ENCODE results near the gene GRIA1. TPM values are rescaled to one million over a fixed set of nuclear protein-coding genes. Genes with fewer than 3 reads are reported as not detected.

GRIA1 gene
- total and polyA plus RNA-seq, 10 of the 15 experiments (the other 5 are each of a cell fraction or from before 2014, with no cell fraction given) = 0.04 to 0.18 (median 0.04) TPM; not detected in 7

- TF ChIP-seq, protein P1, sequence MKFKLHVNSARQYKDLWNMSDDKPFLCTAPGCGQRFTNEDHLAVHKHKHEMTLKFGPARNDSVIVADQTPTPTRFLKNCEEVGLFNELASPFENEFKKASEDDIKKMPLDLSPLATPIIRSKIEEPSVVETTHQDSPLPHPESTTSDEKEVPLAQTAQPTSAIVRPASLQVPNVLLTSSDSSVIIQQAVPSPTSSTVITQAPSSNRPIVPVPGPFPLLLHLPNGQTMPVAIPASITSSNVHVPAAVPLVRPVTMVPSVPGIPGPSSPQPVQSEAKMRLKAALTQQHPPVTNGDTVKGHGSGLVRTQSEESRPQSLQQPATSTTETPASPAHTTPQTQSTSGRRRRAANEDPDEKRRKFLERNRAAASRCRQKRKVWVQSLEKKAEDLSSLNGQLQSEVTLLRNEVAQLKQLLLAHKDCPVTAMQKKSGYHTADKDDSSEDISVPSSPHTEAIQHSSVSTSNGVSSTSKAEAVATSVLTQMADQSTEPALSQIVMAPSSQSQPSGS (IDR thresholded peaks at IDR 0.05; ENCODE audit: low read length) = no peak
- no peak for TF ChIP-seq IRF5 (IDR thresholded peaks at IDR 0.05; ENCODE audit: borderline replicate concordance)
- no peak for TF ChIP-seq RUNX3 (IDR thresholded peaks at IDR 0.05; ENCODE audit: low read length)
These were observed 211.8 kb downstream of the GRIA1 start (continued) for GRCh38 chr5:153702265-153702664.

DNA sequence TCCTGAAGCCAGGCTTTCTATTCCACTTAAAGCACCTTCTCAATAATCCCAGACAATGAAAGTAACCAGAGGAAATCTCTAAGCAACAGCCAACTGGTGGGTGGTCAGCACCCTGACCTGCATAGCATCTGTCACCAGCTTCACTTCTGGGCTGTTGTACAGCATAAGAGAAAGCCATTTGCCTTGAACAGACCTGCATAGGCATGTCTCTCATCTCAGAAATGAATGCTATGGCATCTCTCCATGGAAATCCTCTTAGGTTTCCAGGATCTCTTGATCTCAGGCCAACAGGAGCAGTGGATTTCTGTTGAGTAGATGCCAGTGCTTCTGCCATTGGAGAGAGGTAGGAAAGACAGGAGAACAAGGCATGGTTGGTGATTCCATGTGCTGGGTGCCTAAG lies 213.6 kb downstream of the GRIA1 start:
- in situ Hi-C loops (cut with MboI) = no loop called here
- H2AFZ ChIP-seq (ENCODE audit: control insufficient read depth, low read depth, low read length) = no peak overlapping the region
- no peaks in the 10 kb centered on the region for H3K27me3 ChIP-seq (replicated peaks in 1 of 2; ENCODE audit: control insufficient read depth in 2 of 2, insufficient read depth in 2 of 2, low read length in 1 of 2)
- intact Hi-C loops (cut with micrococcal nuclease; ENCODE audit: unreplicated experiment) = no loop called here
- H3K9me3 ChIP-seq (replicated peaks; ENCODE audit: control insufficient read depth, insufficient read depth, low read length) = no peaks in the 10 kb centered on the region
- RAD21 ChIA-PET (ENCODE audit: unreplicated experiment) = no interaction called here
- no peak overlapping the region for H3K4me3 ChIP-seq
- H3K36me3 ChIP-seq (ENCODE audit: control insufficient read depth in 2 of 2, insufficient read depth in 2 of 2, low read length in 1 of 2) = no peaks in the 10 kb centered on the region
- no peak overlapping the region for H3K9ac ChIP-seq (ENCODE audit: control insufficient read depth, insufficient read depth, low read length)
- H3K27ac ChIP-seq (ENCODE audit: control insufficient read depth, insufficient read depth) = no peak overlapping the region
- CTCF ChIA-PET = no interaction called here
- TF ChIP-seq SMAD5 (IDR thresholded peaks at IDR 0.05; ENCODE audit: low read depth) (no peak), SUPT20H (IDR thresholded peaks at IDR 0.05; ENCODE audit: borderline replicate concordance, control insufficient read depth, low read depth, low read length) (no peak), MTA2 (IDR thresholded peaks at IDR 0.05; ENCODE audit: low read depth) (no peak), MYB (IDR thresholded peaks at IDR 0.05; ENCODE audit: borderline replicate concordance, low read depth, low read length) (no peak), E4F1 (IDR thresholded peaks at IDR 0.05; ENCODE audit: borderline replicate concordance, partially characterized antibody) (no peak), BCL11A (IDR thresholded peaks at IDR 0.05; ENCODE audit: low read depth, low read length) (no peak), NR2C1 (IDR thresholded peaks at IDR 0.05) (no peak), FOXK2 (IDR thresholded peaks at IDR 0.05) (no peak), EP300 (IDR thresholded peaks at IDR 0.05; ENCODE audit: borderline replicate concordance in 1 of 2, control insufficient read depth in 1 of 2, low read depth in 2 of 2, low read length in 2 of 2) (no peak), POLR2AphosphoS5 (IDR thresholded peaks at IDR 0.05; ENCODE audit: low read length) (no peak), ZZZ3 (IDR thresholded peaks at IDR 0.05; ENCODE audit: control insufficient read depth, insufficient read length, low read depth) (no peak)
- POLR2A ChIA-PET = no interaction called here
- no peaks in the 10 kb centered on the region for H3K79me2 ChIP-seq (ENCODE audit: control insufficient read depth, insufficient read depth, low read length)
- ATAC-seq = no peak
- FAIRE-seq = no peak
- SMC1A ChIA-PET (ENCODE audit: uncharacterized antibody, unreplicated experiment) = interaction anchor here (1.0 kb wide), 1 partner anchor 9 kb away, joined by 3 read pairs; no protein-coding TSS in a partner anchor
- BruUV-seq (replicated peaks) = no TSS peak
- no peaks in the 10 kb centered on the region for H4K20me1 ChIP-seq (ENCODE audit: control insufficient read depth, insufficient read depth)
- H3K4me1 ChIP-seq (ENCODE audit: control insufficient read depth, insufficient read depth, low read length) = no peaks in the 10 kb centered on the region
- no peak for DNase-seq (ENCODE audit: low read depth, low spot score)
- no peak overlapping the region for H3K4me2 ChIP-seq (ENCODE audit: control insufficient read depth, insufficient read depth)

Data from GM12878 (cell line).